ENCODE measurements around the gene MTERF4. TPM values are rescaled to one million over a fixed set of nuclear protein-coding genes. Genes with fewer than 3 reads are reported as not detected.
"Not testable (repeated sequence)": the region's sequence is repeated elsewhere in the genome, so short reads cannot be mapped to it uniquely, and the experiment has no call there.

Gene MTERF4
- total and polyA plus RNA-seq, 10 of the 15 experiments (the other 5 are each of a cell fraction or from before 2014, with no cell fraction given) = 36.7 to 69.1 (median 45.5) TPM

DNA sequence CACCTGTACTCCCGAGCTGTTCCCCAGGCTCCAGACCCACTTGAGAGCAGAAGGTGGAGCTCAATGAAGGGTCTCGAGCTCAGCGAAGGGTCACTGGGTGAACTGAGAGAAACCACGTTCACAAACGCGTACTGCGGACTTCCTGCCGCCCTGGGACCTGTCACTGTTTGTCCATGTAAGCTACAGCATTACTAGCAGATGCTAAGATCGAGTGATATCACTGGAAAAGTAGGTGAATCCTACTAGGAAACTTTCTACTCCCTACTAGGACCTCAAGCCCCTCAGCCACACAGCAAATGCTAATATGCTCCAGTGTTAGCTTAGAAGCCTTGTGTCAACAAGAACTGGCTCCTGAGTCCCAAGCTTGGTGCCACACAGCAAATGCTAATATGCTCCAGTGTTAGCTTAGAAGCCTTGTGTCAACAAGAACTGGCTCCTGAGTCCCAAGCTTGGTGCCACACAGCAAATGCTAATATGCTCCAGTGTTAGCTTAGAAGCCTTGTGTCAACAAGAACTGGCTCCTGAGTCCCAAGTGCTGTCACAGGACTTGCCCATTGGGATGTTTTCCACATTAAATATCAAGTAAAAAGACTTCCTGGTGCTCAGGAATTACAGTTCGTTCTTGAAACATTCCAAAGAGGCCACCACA, 8.8 kb downstream of the MTERF4 start:
- H4K20me1 ChIP-seq (ENCODE audit: control insufficient read depth, insufficient read depth); DNase-seq (ENCODE audit: low read depth, low spot score); H3K4me2 ChIP-seq (ENCODE audit: control insufficient read depth, insufficient read depth); in situ Hi-C loops (cut with MboI); H3K27me3 ChIP-seq (replicated peaks in 1 of 2; ENCODE audit: control insufficient read depth in 2 of 2, insufficient read depth in 2 of 2, low read length in 1 of 2); FAIRE-seq; H3K9me3 ChIP-seq (replicated peaks; ENCODE audit: control insufficient read depth, insufficient read depth, low read length); H2AFZ ChIP-seq (ENCODE audit: control insufficient read depth, low read depth, low read length); H3K4me3 ChIP-seq; intact Hi-C loops (cut with micrococcal nuclease; ENCODE audit: unreplicated experiment); H3K9ac ChIP-seq (ENCODE audit: control insufficient read depth, insufficient read depth, low read length); BruUV-seq (replicated peaks); H3K27ac ChIP-seq (ENCODE audit: control insufficient read depth, insufficient read depth); ATAC-seq: not testable (repeated sequence)
- ChIA-PET CTCF (interaction anchor here (1.1 to 2.6 kb wide), 2 partner anchors 15 to 282 kb away, joined by 3 to 9 read pairs; no protein-coding TSS in a partner anchor), RAD21 (ENCODE audit: unreplicated experiment) (interaction anchor here (0.8 to 1.1 kb wide), 2 partner anchors 15 to 34 kb away, joined by 3 read pairs; no protein-coding TSS in a partner anchor), SMC1A (ENCODE audit: uncharacterized antibody, unreplicated experiment) (interaction anchor here (0.5 to 1.5 kb wide), 3 partner anchors 15 to 221 kb away, joined by 3 to 5 read pairs (median 3); no protein-coding TSS in a partner anchor), POLR2A (interaction anchor here (1.1 kb wide), 2 partner anchors 8 to 56 kb away, joined by 3 read pairs; partner anchors contain the start of gene MTERF4)
- Histone ChIP-seq H3K36me3 (ENCODE audit: control insufficient read depth in 2 of 2, insufficient read depth in 2 of 2, low read length in 1 of 2) (peaks cover 25 to 45% of the 10 kb centered on the region in 2 experiments), H3K4me1 (ENCODE audit: control insufficient read depth, insufficient read depth, low read length) (peaks cover 31% of the 10 kb centered on the region), H3K79me2 (ENCODE audit: control insufficient read depth, insufficient read depth, low read length) (peaks cover 38% of the 10 kb centered on the region)
- WGBS (ENCODE audit: insufficient coverage, insufficient replicate concordance, low lambda C conversion rate, missing lambda C conversion rate) = 94% methylated on average over 10 of the region's 10 CpGs

GRCh38 chr2:241092677-241093076, 9.4 kb downstream of the MTERF4 start:
- in situ Hi-C loops (cut with MboI) = no loop called here

More at GRCh38 chr2:241092677-241093076, 9.4 kb downstream of the MTERF4 start:
- Histone ChIP-seq H2AFZ (ENCODE audit: control insufficient read depth, low read depth, low read length) (no peak overlapping the region), H3K36me3 (ENCODE audit: control insufficient read depth in 2 of 2, insufficient read depth in 2 of 2, low read length in 1 of 2) (peaks cover 25 to 45% of the 10 kb centered on the region in 2 experiments), H3K9ac (ENCODE audit: control insufficient read depth, insufficient read depth, low read length) (no peak overlapping the region), H4K20me1 (ENCODE audit: control insufficient read depth, insufficient read depth) (no peaks in the 10 kb centered on the region), H3K4me3 (no peak overlapping the region), H3K27ac (ENCODE audit: control insufficient read depth, insufficient read depth) (no peak overlapping the region), H3K79me2 (ENCODE audit: control insufficient read depth, insufficient read depth, low read length) (peaks cover 32% of the 10 kb centered on the region), H3K9me3 (replicated peaks; ENCODE audit: control insufficient read depth, insufficient read depth, low read length) (no peaks in the 10 kb centered on the region), H3K27me3 (replicated peaks in 1 of 2; ENCODE audit: control insufficient read depth in 2 of 2, insufficient read depth in 2 of 2, low read length in 1 of 2) (no peaks in the 10 kb centered on the region), H3K4me1 (ENCODE audit: control insufficient read depth, insufficient read depth, low read length) (peaks cover 31% of the 10 kb centered on the region), H3K4me2 (ENCODE audit: control insufficient read depth, insufficient read depth) (no peak overlapping the region)
- FAIRE-seq = no peak
- POLR2A ChIA-PET = interaction anchor here (1.1 kb wide), 2 partner anchors 9 to 57 kb away, joined by 3 read pairs; partner anchors contain the start of gene MTERF4
- RAD21 ChIA-PET (ENCODE audit: unreplicated experiment) = interaction anchor here (1.1 kb wide), 1 partner anchor 34 kb away, joined by 3 read pairs; no protein-coding TSS in a partner anchor
- peak; percentile 28; the same call in 1 of the 2 replicates for TF ChIP-seq POLR2A (IDR thresholded peaks at IDR 0.05; ENCODE audit: low read depth, low read length)
- no peak for TF ChIP-seq MLLT1 (IDR thresholded peaks at IDR 0.05)
- TF ChIP-seq TCF12 (IDR thresholded peaks at IDR 0.05; ENCODE audit: low read depth, low read length) = no peak
- TF ChIP-seq CTCF (IDR thresholded peaks at IDR 0.05 in 2 of 3, conservative IDR thresholded peaks at IDR 0.05 in 1 of 3; ENCODE audit: control insufficient read depth in 2 of 3, extremely low read depth in 1 of 3, insufficient read depth in 1 of 3, low read depth in 3 of 3, low read length in 3 of 3) = no peak
- no peak for TF ChIP-seq KDM1A (IDR thresholded peaks at IDR 0.05; ENCODE audit: borderline replicate concordance)
- no peak for TF ChIP-seq SP1 (IDR thresholded peaks at IDR 0.05; ENCODE audit: low read depth, low read length)
- no peak for TF ChIP-seq ATF7 (IDR thresholded peaks at IDR 0.05; ENCODE audit: low read depth)
- TF ChIP-seq NFYB (IDR thresholded peaks at IDR 0.05; ENCODE audit: insufficient read depth, low read depth, low read length) = no peak
- no peak for TF ChIP-seq CREM (IDR thresholded peaks at IDR 0.05; ENCODE audit: low read depth)
- BruUV-seq (replicated peaks) = no TSS peak
- CTCF ChIA-PET = interaction anchor here (1.1 to 2.6 kb wide), 3 partner anchors 14 to 282 kb away, joined by 3 to 9 read pairs (median 3); no protein-coding TSS in a partner anchor
- 92% methylated on average over 8 of the region's 8 CpGs for WGBS (ENCODE audit: insufficient coverage, insufficient replicate concordance, low lambda C conversion rate, missing lambda C conversion rate)
- no peak for ATAC-seq
- intact Hi-C loops (cut with micrococcal nuclease; ENCODE audit: unreplicated experiment) = no loop called here
- SMC1A ChIA-PET (ENCODE audit: uncharacterized antibody, unreplicated experiment) = interaction anchor here (0.5 to 1.5 kb wide), 3 partner anchors 14 to 221 kb away, joined by 3 to 5 read pairs (median 3); no protein-coding TSS in a partner anchor
- DNase-seq (ENCODE audit: low read depth, low spot score) = no peak
